Stimulated activated naive B cell treated with anti-CD40 and anti-IgM and Interleukin-4, amounts not matched to agents 10 μg/mL and 1 μg/mL and 100 μg/mL, for 72 hours (primary cell): ENCODE results near the gene DYNC2I2.
A peak's percentile ranks its signal among the peaks of the same experiment; 100 is the strongest.
"Not testable (repeated sequence)": the region's sequence is repeated elsewhere in the genome, so short reads cannot be mapped to it uniquely, and the experiment has no call there.

Source experiments
- ATAC-seq, 2 donors: fragments of 150-1000 bp; cut with Tn5 transposase; replicated peaks; 2 replicates each; pipeline ENCODE4 v1.10.0; 2021; ENCODE audit warnings: moderate library complexity in 1 of 2
- DNase-seq: peaks from one replicate; pipeline ENCODE4 v3.0.0; 2021
- H3K27ac Mint-ChIP-seq: one replicate; pipeline ENCODE4 v1.8.0; 2022; ENCODE audit warnings: mild to moderate bottlenecking, mixed read lengths
- H3K27me3 Mint-ChIP-seq, 2 donors: one replicate each; pipeline ENCODE4 v1.8.0; 2022; ENCODE audit warnings: mixed read lengths in 2 of 2
- H3K36me3 Mint-ChIP-seq, 2 donors: one replicate each; pipeline ENCODE4 v1.8.0; 2022; ENCODE audit warnings: mixed read lengths in 2 of 2, mild to moderate bottlenecking in 1 of 2
- H3K4me1 Mint-ChIP-seq, 2 donors: one replicate each; pipeline ENCODE4 v1.8.0; 2022; ENCODE audit warnings: mixed read lengths in 2 of 2, mild to moderate bottlenecking in 1 of 2
- H3K4me3 Mint-ChIP-seq, 2 donors: one replicate each; pipeline ENCODE4 v1.8.0; 2022; ENCODE audit warnings: mild to moderate bottlenecking in 2 of 2, mixed read lengths in 2 of 2, moderate library complexity in 1 of 2
- H3K9me3 Mint-ChIP-seq, 2 donors: one replicate each; pipeline ENCODE4 v1.8.0; 2022; ENCODE audit warnings: mixed read lengths in 2 of 2, mild to moderate bottlenecking in 1 of 2

The DYNC2I2 gene

DNA sequence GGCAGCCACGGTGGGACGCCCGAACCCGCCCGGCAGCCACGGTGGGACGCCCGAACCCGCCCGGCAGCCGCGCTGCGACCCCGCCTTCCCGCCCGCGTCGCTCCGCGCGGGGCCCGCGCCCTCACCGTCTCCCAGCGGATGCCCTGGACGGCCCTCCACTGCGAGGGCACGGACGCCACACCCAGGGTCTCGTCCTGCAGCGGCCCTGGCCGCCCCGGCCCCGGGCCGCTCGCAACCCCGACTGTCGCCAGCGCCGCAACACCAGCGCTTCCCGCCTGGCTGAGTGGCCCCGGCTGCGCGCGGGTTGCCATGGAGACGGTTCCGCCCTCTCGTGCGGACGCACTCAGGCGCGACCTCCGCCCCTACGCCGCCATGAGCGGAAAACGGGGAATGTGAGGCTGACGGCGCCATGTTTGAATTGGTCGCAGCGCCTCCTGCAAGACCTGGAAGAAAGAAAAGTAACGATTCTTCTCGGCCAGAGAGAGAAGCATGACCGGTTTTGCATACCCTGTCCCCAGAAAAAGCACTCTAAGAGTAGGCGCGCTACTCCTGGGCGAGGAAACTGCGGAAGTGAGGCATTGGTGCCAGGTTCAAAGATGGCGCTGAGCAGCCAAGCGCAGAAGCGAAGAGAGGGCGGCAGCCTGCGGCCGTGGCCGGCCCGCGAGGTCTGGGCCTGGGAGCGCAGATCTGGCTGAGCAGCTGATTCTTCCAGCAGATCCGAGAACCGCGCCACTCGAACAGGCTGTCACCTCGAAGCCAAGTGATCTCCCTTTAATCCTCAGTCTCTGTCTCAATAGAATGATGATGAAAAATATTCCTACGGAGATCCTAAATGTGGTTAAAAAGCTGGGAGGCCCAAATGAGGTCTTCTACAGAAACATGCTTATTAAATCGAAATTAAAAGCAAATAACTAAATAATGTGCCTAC, at the start of gene DYNC2I2:
Gene DYNC2I2, minus strand, starts transcription at position 432 of the 928 bp plus-strand sequence. Its CDS starts 121 bp downstream, at position 311.
- peak; percentile 81 to 82 for ATAC-seq
- Mint-ChIP-seq H3K4me3 (peak within 1 kb of the TSS; percentile 90 to 93), H3K36me3 (peaks cover 0 to 8% of the 10 kb centered on the region in 2 donors)

DNA sequence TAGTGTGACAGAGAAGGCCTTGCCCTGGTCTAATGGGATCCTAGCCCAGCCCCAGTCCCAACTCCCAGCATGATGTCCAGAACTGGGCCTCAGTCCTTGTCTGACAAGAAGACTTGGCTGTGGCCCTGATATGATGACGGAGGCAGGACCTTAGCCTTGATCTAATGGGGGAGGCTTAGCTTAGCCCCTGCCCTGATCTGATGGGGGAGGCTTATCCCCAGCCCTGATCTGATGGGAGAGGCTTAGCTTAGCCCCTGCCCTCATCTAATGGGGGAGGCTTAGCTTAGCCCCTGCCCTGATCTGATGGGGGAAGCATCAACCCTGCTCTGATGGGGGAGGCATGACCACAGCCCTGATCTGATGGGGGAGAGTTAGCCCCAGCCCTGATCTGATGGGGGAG, 49.4 kb upstream of the DYNC2I2 start:
- H3K27ac Mint-ChIP-seq: no peak overlapping the region
- no peaks in the 10 kb centered on the region for H3K27me3 Mint-ChIP-seq
- H3K36me3 Mint-ChIP-seq: peaks cover 2 to 3% of the 10 kb centered on the region in 2 donors
- H3K4me3 Mint-ChIP-seq: no peak overlapping the region
- DNase-seq (no peak), ATAC-seq (no peak)
- H3K9me3 Mint-ChIP-seq: no peaks in the 10 kb centered on the region
- H3K4me1 Mint-ChIP-seq: peaks cover 15 to 20% of the 10 kb centered on the region in 2 donors

More for the DNA sequence above, at the start of gene DYNC2I2:
- Mint-ChIP-seq H3K27me3 (no peaks in the 10 kb centered on the region), H3K4me1 (peaks cover 8 to 15% of the 10 kb centered on the region in 2 donors), H3K27ac (peak within 1 kb of the TSS; percentile 100), H3K9me3 (no peaks in the 10 kb centered on the region)
- peak; percentile 71 for DNase-seq

DNA sequence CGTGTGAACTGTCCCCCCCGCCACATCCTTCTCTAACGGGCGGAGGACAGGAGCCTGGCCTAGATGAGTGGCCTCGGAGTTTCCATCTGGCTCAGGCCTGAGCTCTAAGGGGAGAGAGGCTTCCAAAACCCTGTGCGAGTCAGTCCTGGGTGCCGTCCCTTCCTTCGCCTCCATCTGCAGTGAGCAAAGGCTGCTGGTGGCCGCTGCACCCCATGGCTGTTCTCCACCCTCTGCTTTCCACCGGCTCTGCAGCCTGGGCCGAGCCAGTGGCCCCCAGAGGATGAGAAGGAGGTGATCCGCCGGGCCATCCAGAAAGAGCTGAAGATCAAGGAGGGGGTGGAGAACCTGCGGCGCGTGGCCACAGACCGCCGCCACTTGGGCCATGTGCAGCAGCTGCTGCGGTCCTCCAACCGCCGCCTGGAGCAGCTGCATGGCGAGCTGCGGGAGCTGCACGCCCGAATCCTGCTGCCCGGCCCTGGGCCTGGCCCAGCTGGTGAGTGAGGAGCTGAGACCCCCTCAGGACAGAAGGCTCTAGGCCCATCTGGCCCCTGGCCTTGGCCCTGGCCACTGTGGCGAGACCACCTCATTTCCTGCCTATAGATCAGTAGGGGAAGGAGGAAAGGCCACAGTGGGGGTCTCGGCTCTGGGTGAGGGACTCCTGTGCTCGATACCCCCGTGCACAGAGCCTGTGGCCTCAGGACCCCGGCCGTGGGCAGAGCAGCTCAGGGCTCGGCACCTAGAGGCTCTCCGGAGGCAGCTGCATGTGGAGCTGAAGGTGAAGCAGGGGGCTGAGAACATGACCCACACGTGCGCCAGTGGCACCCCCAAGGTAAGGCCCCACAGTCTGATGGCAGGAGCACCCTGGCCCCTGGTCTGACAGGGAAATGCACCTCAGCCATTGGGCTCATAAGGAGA, 48.7 kb upstream of the DYNC2I2 start:
- H3K27ac Mint-ChIP-seq: no peak overlapping the region
- H3K36me3 Mint-ChIP-seq: peaks cover 0 to 3% of the 10 kb centered on the region in 2 donors
- no peak overlapping the region for H3K4me3 Mint-ChIP-seq
- DNase-seq: no peak
- peaks cover 15 to 21% of the 10 kb centered on the region in 2 donors for H3K4me1 Mint-ChIP-seq
- no peaks in the 10 kb centered on the region for H3K27me3 Mint-ChIP-seq
- H3K9me3 Mint-ChIP-seq: no peaks in the 10 kb centered on the region
- ATAC-seq: no peak

DNA sequence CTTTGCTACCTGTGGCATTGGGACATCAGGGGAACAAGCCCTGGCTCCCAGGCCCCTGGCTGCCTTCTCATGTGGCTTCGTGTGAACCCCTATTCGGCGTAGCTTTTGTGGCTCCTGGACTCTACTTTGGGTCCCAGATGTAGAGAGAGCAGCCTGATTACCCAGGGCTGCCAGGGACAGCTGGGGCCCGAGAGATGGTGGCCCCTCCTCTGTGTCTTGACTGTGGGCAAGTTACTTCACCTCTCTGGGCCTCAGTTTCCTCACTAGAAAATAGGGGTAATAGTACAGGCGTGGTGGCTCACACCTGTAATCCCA, 47.7 kb upstream of the DYNC2I2 start:
- peak overlapping the region; percentile 13 to 14 for H3K4me3 Mint-ChIP-seq
- no peaks in the 10 kb centered on the region for H3K27me3 Mint-ChIP-seq
- peaks cover 0 to 3% of the 10 kb centered on the region in 2 donors for H3K36me3 Mint-ChIP-seq
- peaks cover 15 to 21% of the 10 kb centered on the region in 2 donors for H3K4me1 Mint-ChIP-seq
- H3K27ac Mint-ChIP-seq: no peak overlapping the region
- no peaks in the 10 kb centered on the region for H3K9me3 Mint-ChIP-seq
- DNase-seq: no peak
- no peak for ATAC-seq

DNA sequence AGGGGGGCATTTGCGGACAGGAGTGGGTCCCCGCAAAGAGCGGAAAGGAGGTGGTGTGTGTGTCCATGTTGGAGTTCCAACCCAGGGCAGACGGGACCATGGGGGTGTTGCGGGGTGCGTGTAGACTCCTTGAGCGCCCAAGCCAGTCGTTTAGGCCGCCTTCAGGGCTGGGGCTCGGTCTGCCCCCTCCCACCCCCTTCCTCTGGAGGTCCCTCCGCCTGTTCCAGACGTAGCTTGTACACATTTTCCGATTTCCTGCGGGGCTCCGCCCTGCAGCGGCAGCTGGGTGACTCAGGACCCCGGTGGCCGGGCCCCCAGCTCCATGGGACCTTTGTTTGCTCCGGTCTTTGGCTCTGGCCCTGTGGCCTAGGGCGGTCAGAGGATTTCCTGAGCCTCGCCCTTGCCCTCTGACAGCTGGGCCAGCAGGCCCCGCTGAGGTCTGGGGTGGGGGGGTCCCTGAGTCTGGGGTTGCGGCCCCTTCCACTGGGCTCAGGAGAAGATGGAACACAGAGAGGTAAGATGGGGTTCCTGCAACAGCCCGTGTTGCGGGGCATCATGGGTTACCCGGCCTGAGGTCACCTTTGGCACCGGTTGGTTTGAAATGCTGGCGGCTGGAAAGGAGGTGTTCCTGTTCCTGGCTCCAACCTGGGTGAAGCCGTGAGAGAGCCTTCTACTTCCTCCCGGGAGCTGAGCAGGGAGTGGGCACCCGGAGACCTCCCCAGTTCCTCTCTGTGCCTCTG, 47.1 kb upstream of the DYNC2I2 start:
- Mint-ChIP-seq H3K27ac (no peak overlapping the region), H3K4me1 (peaks cover 15 to 21% of the 10 kb centered on the region in 2 donors), H3K4me3 (peak overlapping the region; percentile 89 to 91), H3K9me3 (no peaks in the 10 kb centered on the region), H3K27me3 (no peaks in the 10 kb centered on the region), H3K36me3 (peaks cover 0 to 3% of the 10 kb centered on the region in 2 donors)
- DNase-seq (no peak), ATAC-seq (no peak)

DNA sequence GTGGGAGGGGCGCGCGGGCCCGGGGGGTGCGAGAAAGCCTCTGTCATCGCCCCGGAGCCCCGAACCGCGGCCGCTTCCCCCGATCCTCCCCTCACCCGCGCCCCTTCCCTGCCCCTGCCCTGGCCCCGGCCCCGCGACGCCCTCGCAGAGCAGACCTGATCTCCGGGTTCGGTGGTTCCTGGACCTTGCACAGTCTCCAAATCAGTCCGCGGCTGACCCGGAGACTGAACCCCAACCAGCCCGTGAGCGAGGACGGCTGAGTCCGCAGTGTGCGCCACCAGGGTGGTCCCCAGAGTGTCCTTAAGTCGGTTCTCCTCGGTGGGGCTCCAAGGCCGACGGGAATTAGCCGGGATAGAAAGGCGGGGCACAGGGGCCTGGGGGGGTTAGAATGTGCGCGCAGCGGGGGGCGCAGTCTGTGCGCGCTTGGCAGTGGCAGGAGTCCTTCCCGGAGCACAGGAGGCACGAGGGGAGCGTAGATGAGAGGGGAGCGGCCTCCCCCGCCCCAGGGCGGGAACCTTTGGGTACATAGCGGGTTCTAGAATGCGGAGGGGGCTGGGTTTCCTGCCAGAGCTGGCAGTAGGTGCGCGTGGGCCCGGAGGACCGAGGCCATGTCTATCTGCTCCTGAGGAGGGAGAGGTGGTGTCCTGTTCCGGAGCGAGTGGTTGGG, 46.4 kb upstream of the DYNC2I2 start:
- ATAC-seq (peak; percentile 41 to 53), DNase-seq (no peak)
- Mint-ChIP-seq H3K9me3 (no peaks in the 10 kb centered on the region), H3K4me3 (peak overlapping the region; percentile 89 to 91), H3K27me3 (no peaks in the 10 kb centered on the region), H3K36me3 (peaks cover 0 to 3% of the 10 kb centered on the region in 2 donors), H3K27ac (peak overlapping the region; percentile 81), H3K4me1 (peaks cover 15 to 21% of the 10 kb centered on the region in 2 donors)

DNA sequence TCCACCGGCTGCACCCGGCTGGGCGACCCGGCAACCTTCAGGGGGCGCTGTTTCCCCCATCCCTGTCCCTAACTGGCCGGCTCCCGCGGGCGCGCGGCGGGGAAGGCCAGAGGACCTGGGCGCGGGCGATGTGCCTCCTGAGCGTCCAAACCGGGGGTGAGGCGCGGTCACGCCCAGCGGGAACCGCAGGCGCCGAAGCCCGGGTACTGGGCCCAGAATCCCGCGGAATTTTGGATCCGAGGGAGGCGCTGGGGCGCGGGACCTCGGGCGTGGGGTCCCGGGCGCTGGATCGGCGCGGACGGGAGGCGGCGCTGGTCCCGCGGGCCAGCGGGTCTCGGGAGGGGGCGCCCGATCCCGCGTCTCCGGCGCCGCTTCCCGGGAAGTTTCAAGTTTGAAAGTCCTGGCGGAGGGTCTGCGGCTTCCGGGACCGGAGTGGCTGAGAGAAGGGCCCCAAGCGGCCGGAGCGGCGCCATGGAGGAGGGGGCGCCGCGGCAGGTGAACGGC, 45.9 kb upstream of the DYNC2I2 start, which contains the start of gene PKN3:
Gene PKN3, plus strand, starts transcription at position 59 of the 504 bp plus-strand sequence. Its CDS starts 413 bp downstream, at position 472.
- peak within 1 kb of the TSS; percentile 81 for H3K27ac Mint-ChIP-seq
- H3K36me3 Mint-ChIP-seq: peaks cover 2 to 6% of the 10 kb centered on the region in 2 donors
- no peaks in the 10 kb centered on the region for H3K9me3 Mint-ChIP-seq
- peak within 1 kb of the TSS; percentile 89 to 91 for H3K4me3 Mint-ChIP-seq
- peak; percentile 84 for DNase-seq
- ATAC-seq: peak; percentile 90
- H3K4me1 Mint-ChIP-seq: peaks cover 15 to 21% of the 10 kb centered on the region in 2 donors
- H3K27me3 Mint-ChIP-seq: no peaks in the 10 kb centered on the region

DNA sequence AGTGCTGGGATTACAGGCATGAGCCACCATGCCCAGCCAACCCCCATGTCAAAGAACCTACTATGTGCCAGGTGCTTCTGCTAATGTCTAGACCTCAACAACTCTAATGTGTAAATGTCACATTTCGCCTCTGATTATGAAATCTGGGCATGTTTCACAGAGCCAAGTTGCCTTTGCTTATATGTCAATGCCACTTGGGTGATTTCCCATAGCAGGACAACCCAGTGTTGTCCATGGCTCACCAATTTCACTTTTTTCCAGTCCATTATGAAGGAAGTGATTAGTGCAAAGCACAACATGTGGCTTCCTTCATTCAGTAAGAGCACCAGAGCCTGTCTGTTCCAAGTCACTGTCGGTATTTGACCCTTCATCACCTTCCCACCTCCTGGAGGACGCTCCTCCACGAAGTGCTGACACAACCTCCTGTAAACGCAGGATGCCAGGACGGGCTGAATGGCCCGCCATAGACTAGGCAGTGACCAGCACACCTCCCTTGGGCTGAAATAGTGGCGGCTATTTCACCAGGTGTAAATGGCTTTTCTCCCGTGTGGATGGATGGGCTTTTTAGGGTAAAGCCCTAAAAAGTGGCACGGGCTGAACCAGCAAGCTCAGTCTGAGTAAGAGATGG, 44.7 kb upstream of the DYNC2I2 start:
- H3K4me1 Mint-ChIP-seq: peaks cover 17 to 22% of the 10 kb centered on the region in 2 donors
- DNase-seq (no peak), ATAC-seq (no peak)
- H3K27ac Mint-ChIP-seq: peak overlapping the region; percentile 20
- H3K36me3 Mint-ChIP-seq: peaks cover 9 to 14% of the 10 kb centered on the region in 2 donors
- H3K27me3 Mint-ChIP-seq: no peaks in the 10 kb centered on the region
- H3K9me3 Mint-ChIP-seq: no peaks in the 10 kb centered on the region
- H3K4me3 Mint-ChIP-seq: peak overlapping the region; percentile 62 to 91

DNA sequence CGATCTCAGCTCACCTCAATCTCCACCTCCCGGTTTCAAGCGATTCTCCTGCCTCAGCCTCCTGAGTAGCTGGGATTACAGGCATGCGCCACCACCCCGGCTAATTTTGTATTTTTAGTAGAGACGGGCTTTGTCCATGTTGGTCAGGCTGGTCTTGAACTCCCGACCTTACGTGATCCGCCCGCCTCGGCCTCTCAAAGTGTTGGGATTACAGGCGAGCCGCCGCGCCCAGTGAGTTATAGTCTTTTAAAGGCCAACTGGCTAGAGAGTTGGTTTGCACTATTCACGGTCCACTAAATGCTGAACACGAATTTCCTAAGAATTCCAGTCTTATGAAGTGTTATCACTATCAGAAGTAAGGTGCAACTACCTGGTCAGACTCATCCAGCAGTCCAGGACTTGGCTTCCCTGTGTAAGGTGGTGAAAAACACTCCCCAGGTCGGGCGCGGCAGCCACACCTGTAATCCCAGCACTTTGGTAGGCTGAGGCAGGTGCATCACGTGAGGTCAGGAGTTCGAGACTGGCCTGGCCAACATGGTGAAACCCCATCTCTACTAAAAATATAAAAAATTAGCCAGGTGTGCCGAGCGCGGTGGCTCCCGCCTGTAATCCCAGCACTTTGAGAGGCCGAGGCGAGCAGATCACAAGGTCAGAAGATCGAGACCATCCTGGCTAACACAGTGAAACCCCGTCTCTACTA, 42.6 kb upstream of the DYNC2I2 start:
- peaks cover 19 to 22% of the 10 kb centered on the region in 2 donors for H3K36me3 Mint-ChIP-seq
- H3K27ac Mint-ChIP-seq, ATAC-seq, H3K4me3 Mint-ChIP-seq, DNase-seq, H3K27me3 Mint-ChIP-seq, H3K9me3 Mint-ChIP-seq: not testable (repeated sequence)
- H3K4me1 Mint-ChIP-seq: peaks cover 19 to 31% of the 10 kb centered on the region in 2 donors

DNA sequence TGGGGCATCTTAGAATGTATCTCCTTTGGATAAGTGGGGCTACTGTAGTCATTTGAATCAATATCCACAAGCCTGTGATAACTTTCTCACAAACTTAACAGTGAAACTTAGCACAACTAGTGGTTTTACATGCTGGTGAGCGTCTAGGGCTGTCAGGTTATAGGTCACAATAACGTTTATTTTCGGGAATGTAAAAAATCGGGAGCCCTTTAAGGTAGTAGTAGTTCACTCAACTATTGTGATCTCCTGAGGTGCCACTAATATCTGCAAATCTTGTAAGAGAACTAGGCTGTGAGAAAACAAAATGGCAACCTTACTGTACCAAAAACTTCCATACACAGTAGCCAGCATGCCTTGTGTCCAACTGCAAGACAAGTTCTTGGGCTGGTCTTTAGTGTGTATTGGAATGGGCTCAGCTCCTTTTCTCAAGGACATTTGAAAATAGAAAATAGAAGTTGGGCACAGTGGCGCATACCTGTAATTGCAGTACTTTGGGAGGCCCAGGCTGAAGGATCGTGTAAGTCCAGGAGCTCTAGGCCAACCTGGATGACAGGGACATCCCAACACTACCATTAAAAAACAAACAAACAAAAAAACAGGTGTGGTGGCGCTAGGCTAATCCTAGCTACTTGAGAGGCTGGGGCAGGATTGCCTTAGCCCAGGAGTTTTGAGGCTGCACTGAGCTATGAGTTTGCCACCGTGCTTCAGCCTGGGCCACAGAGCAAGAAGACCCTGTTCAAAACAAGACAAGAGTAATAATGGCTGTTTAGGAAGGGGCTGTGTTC, 40.5 kb upstream of the DYNC2I2 start:
- Mint-ChIP-seq H3K27ac (no peak overlapping the region), H3K27me3 (no peaks in the 10 kb centered on the region), H3K4me3 (no peak overlapping the region), H3K36me3 (peaks cover 30 to 35% of the 10 kb centered on the region in 2 donors), H3K4me1 (peaks cover 18 to 39% of the 10 kb centered on the region in 2 donors), H3K9me3 (no peaks in the 10 kb centered on the region)
- ATAC-seq (no peak), DNase-seq (no peak)

DNA sequence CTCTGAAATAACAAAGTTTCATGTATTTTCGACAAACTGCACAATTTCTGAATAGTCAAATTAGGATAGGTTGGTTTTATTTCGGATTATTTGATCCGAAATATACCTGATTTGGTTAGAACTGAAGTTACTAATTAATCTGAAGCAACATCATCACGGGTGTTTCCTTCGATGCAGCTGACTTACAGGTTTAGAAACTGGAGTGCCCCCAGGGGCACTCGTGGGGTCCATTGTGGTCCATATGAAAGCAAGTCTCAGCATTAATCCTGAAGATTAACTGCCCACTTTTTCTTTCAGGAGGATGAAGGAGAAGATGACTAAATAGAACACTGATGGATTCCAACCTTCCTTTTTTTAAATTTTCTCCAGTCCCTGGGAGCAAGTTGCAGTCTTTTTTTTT, 37.7 kb upstream of the DYNC2I2 start:
- DNase-seq (no peak), ATAC-seq (peak; percentile 58)
- Mint-ChIP-seq H3K4me1 (peaks cover 13 to 38% of the 10 kb centered on the region in 2 donors), H3K4me3 (peak overlapping the region; percentile 7 to 43), H3K9me3 (no peaks in the 10 kb centered on the region), H3K36me3 (peaks cover 46 to 51% of the 10 kb centered on the region in 2 donors), H3K27me3 (no peaks in the 10 kb centered on the region), H3K27ac (peak overlapping the region; percentile 89)

DNA sequence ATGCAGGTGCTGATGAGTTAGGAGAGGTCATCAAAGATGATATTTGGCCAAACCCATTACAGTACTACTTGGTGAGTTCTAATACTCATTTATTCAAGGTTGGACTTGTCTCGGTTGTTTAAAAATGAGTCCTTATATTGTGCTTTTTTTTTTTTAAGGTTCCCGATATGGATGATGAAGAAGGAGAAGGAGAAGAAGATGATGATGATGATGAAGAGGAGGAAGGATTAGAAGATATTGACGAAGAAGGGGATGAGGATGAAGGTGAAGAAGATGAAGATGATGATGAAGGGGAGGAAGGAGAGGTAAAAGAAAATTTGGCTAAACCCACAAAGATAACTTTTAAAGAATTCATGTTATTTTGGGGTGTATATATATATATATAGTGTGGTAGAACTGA, 37.1 kb upstream of the DYNC2I2 start:
- peaks cover 46 to 51% of the 10 kb centered on the region in 2 donors for H3K36me3 Mint-ChIP-seq
- DNase-seq, H3K27me3 Mint-ChIP-seq, H3K9me3 Mint-ChIP-seq, ATAC-seq: not testable (repeated sequence)
- H3K4me1 Mint-ChIP-seq: peaks cover 13 to 38% of the 10 kb centered on the region in 2 donors
- peak overlapping the region; percentile 67 to 68 for H3K4me3 Mint-ChIP-seq
- H3K27ac Mint-ChIP-seq: peak overlapping the region; percentile 89
